KMS-11 (cell line): ENCODE measurements around the gene ZNF385B.

Source experiments
- H2AFZ ChIP-seq: fragments of 200-600 bp; sonication (generic); 2 replicates; pipeline ENCODE4 v1.6.1; 2016; ENCODE audit warnings: antibody characterized with exemption, mixed run types, low read depth
- H3K27ac ChIP-seq: fragments of 200-600 bp; sonication (generic); 2 replicates; pipeline ENCODE4 v1.6.1; 2016; ENCODE audit warnings: mild to moderate bottlenecking, mixed run types
- H3K27me3 ChIP-seq: fragments of 200-600 bp; sonication (generic); 2 replicates; pipeline ENCODE4 v1.6.1; 2017; ENCODE audit warnings: mild to moderate bottlenecking, low read depth, mixed run types, moderate library complexity; ENCODE audit not compliant: insufficient read depth
- H3K36me3 ChIP-seq: fragments of 200-600 bp; sonication (generic); 2 replicates; pipeline ENCODE4 v1.6.1; 2017; ENCODE audit warnings: mild to moderate bottlenecking, mixed run types; ENCODE audit not compliant: insufficient read depth
- H3K4me1 ChIP-seq: fragments of 200-600 bp; sonication (generic); 2 replicates; pipeline ENCODE4 v1.6.1; 2016; ENCODE audit warnings: mild to moderate bottlenecking, low read depth, mixed run types; ENCODE audit not compliant: poor library complexity, severe bottlenecking
- H3K4me2 ChIP-seq: fragments of 200-600 bp; sonication (generic); 2 replicates; pipeline ENCODE4 v1.7.0; 2016; ENCODE audit warnings: mild to moderate bottlenecking, mixed run types
- H3K4me3 ChIP-seq: fragments of 200-600 bp; sonication (generic); IDR thresholded peaks from 2 replicates; pipeline ENCODE4 v1.6.1; 2017; ENCODE audit warnings: low read depth, low read length, mixed read lengths; ENCODE audit not compliant: insufficient read depth
- H3K79me2 ChIP-seq: fragments of 200-600 bp; sonication (generic); 2 replicates; pipeline ENCODE4 v1.6.1; 2016; ENCODE audit warnings: low read depth, mixed run types; ENCODE audit not compliant: insufficient read depth
- H3K9ac ChIP-seq: fragments of 200-600 bp; sonication (generic); 2 replicates; pipeline ENCODE4 v1.6.1; 2016; ENCODE audit warnings: mild to moderate bottlenecking, mixed run types
- H4K20me1 ChIP-seq: fragments of 200-600 bp; sonication (generic); 2 replicates; pipeline ENCODE4 v1.6.1; 2016; ENCODE audit warnings: mild to moderate bottlenecking, mixed run types; ENCODE audit not compliant: insufficient read depth
- CTCF ChIP-seq: fragments of 200-600 bp; sonication (generic); conservative IDR thresholded peaks from 2 replicates; pipeline ENCODE4 v1.6.1; 2017; ENCODE audit warnings: low read depth, mild to moderate bottlenecking, antibody characterized with exemption, low read length, moderate library complexity, mixed read lengths

ZNF385B gene

GRCh38 chr2:179427065-179427464 lies 434.3 kb downstream of the ZNF385B start:
- no peak overlapping the region for H3K4me2 ChIP-seq
- no peaks in the 10 kb centered on the region for H4K20me1 ChIP-seq
- no peaks in the 10 kb centered on the region for H3K27me3 ChIP-seq
- H3K4me3 ChIP-seq = no peak overlapping the region
- TF ChIP-seq CTCF = no peak
- no peak overlapping the region for H2AFZ ChIP-seq
- no peak overlapping the region for H3K27ac ChIP-seq
- H3K36me3 ChIP-seq = no peaks in the 10 kb centered on the region
- no peak overlapping the region for H3K9ac ChIP-seq
- H3K79me2 ChIP-seq = no peaks in the 10 kb centered on the region
- H3K4me1 ChIP-seq = no peaks in the 10 kb centered on the region

- no peak overlapping the region for H3K9ac ChIP-seq
- H3K4me2 ChIP-seq = no peak overlapping the region
- no peaks in the 10 kb centered on the region for H4K20me1 ChIP-seq
- no peak overlapping the region for H3K4me3 ChIP-seq
- H3K27me3 ChIP-seq = no peaks in the 10 kb centered on the region
- no peaks in the 10 kb centered on the region for H3K4me1 ChIP-seq
- no peak overlapping the region for H2AFZ ChIP-seq
- H3K79me2 ChIP-seq = no peaks in the 10 kb centered on the region
- no peak for TF ChIP-seq CTCF
- no peaks in the 10 kb centered on the region for H3K36me3 ChIP-seq
- no peak overlapping the region for H3K27ac ChIP-seq
Observed at GRCh38 chr2:179424571-179424970, 436.8 kb downstream of the ZNF385B start.

GRCh38 chr2:179422037-179422643 lies 439.3 kb downstream of the ZNF385B start:
- no peaks in the 10 kb centered on the region for H3K27me3 ChIP-seq
- no peak overlapping the region for H2AFZ ChIP-seq
- no peak overlapping the region for H3K4me3 ChIP-seq
- no peaks in the 10 kb centered on the region for H3K36me3 ChIP-seq
- H3K4me1 ChIP-seq = no peaks in the 10 kb centered on the region
- no peak overlapping the region for H3K4me2 ChIP-seq
- H3K79me2 ChIP-seq = no peaks in the 10 kb centered on the region
- H3K9ac ChIP-seq = no peak overlapping the region
- no peak overlapping the region for H3K27ac ChIP-seq
- no peaks in the 10 kb centered on the region for H4K20me1 ChIP-seq
- peak; percentile 83 for TF ChIP-seq CTCF

GRCh38 chr2:179417436-179417949 lies 443.9 kb downstream of the ZNF385B start:
- TF ChIP-seq CTCF = no peak
- H3K4me2 ChIP-seq = no peak overlapping the region
- no peak overlapping the region for H3K9ac ChIP-seq
- no peaks in the 10 kb centered on the region for H3K79me2 ChIP-seq
- H3K27me3 ChIP-seq = no peaks in the 10 kb centered on the region
- H3K27ac ChIP-seq = no peak overlapping the region
- H2AFZ ChIP-seq = no peak overlapping the region
- no peaks in the 10 kb centered on the region for H3K36me3 ChIP-seq
- H3K4me1 ChIP-seq = no peaks in the 10 kb centered on the region
- no peaks in the 10 kb centered on the region for H4K20me1 ChIP-seq
- no peak overlapping the region for H3K4me3 ChIP-seq
